SK-N-SH (cell line): Measurements from ENCODE around the gene OR9A2. TPM values are rescaled to one million over a fixed set of nuclear protein-coding genes. Genes with fewer than 3 reads are reported as not detected.
A peak's percentile ranks its signal among the peaks of the same experiment; 100 is the strongest.

Experiments used
- CTCF ChIA-PET: fragments of 300-600, 350-600 bp; formaldehyde crosslinking; extraction: SDS; loops from one replicate; lab custom pipeline; 2021; lab: Yijun Ruan, JAX
- POLR2A ChIA-PET: fragments of 350-600 bp; sonication (Branson Sonifier 250); formaldehyde crosslinking; extraction: SDS; loops from one replicate; lab custom pipeline; 2020; ENCODE audit warnings: antibody characterized with exemption, inconsistent platforms; lab: Yijun Ruan, JAX
- DNase-seq: peaks from one replicate; pipeline ENCODE4 v3.0.0; 2012
- H2AFZ ChIP-seq: fragments of 200-600 bp; sonication (generic); 2 replicates; pipeline ENCODE4 v1.8.1; 2016; ENCODE audit warnings: antibody characterized with exemption, mild to moderate bottlenecking, low read depth
- H3F3A ChIP-seq: fragments of 200-600 bp; sonication (generic); replicated peaks from 2 replicates; pipeline ENCODE3; 2016; ENCODE audit warnings: antibody characterized with exemption, mild to moderate bottlenecking; ENCODE audit not compliant: insufficient read depth
- H3K27ac ChIP-seq, 2 experiments: fragments of 200-500 bp in 1 of 2; fragments of 200-600 bp in 1 of 2; sonication (Bioruptor generic) in 1 of 2; sonication (generic), shearing (Covaris generic) in 1 of 2; 2 replicates each; pipeline versions ENCODE4 v1.5.1 to v1.6.1; 2014 to 2016; ENCODE audit warnings: low read depth in 2 of 2, inconsistent platforms in 1 of 2, low read length in 1 of 2, mild to moderate bottlenecking in 1 of 2, mixed read lengths in 1 of 2
- H3K27me3 ChIP-seq: fragments of 200-600 bp; sonication (generic), shearing (Covaris generic); 2 replicates; pipeline ENCODE4 v1.6.1; 2016; ENCODE audit warnings: mixed run types; ENCODE audit not compliant: insufficient read depth
- H3K36me3 ChIP-seq, 2 experiments: fragments of 200-500 bp in 1 of 2; fragments of 200-600 bp in 1 of 2; sonication (Bioruptor generic) in 1 of 2; sonication (generic) in 1 of 2; replicated peaks in 1 of 2; 2 replicates each; pipeline versions ENCODE3 to v1.5.1; 2014 to 2016; ENCODE audit warnings: low read length in 1 of 2, mild to moderate bottlenecking in 1 of 2; ENCODE audit not compliant: insufficient read depth in 2 of 2, control insufficient read depth in 1 of 2
- H3K4me1 ChIP-seq, 2 experiments: fragments of 200-500 bp in 1 of 2; fragments of 200-600 bp in 1 of 2; sonication (Bioruptor generic) in 1 of 2; sonication (generic), shearing (Covaris generic) in 1 of 2; 2 replicates each; pipeline versions ENCODE4 v1.5.1 to v1.6.1; 2014 to 2016; ENCODE audit warnings: low read depth in 1 of 2, low read length in 1 of 2, mixed run types in 1 of 2; ENCODE audit not compliant: insufficient read depth in 2 of 2, control insufficient read depth in 1 of 2
- H3K4me2 ChIP-seq: fragments of 200-600 bp; sonication (generic), shearing (Covaris generic); 2 replicates; pipeline ENCODE4 v1.6.1; 2017; ENCODE audit warnings: mixed run types
- H3K4me3 ChIP-seq, 2 experiments: fragments of 200-500 bp in 1 of 2; fragments of 200-600 bp in 1 of 2; sonication (Bioruptor generic) in 1 of 2; sonication (generic), shearing (Covaris generic) in 1 of 2; 2 replicates each; pipeline versions ENCODE4 v1.5.1 to v1.8.1; 2014 to 2016; ENCODE audit warnings: low read depth in 2 of 2, inconsistent platforms in 1 of 2, low read length in 1 of 2, mild to moderate bottlenecking in 1 of 2, mixed read lengths in 1 of 2, moderate library complexity in 1 of 2
- H3K79me2 ChIP-seq: fragments of 200-600 bp; sonication (generic); 2 replicates; pipeline ENCODE4 v1.8.1; 2017; ENCODE audit warnings: mild to moderate bottlenecking; ENCODE audit not compliant: insufficient read depth
- H3K9ac ChIP-seq: fragments of 200-600 bp; sonication (generic); 2 replicates; pipeline ENCODE4 v1.6.1; 2017; ENCODE audit warnings: mixed run types
- H3K9me2 ChIP-seq: fragments of 200-600 bp; sonication (generic); 2 replicates; pipeline ENCODE4 v1.6.1; 2017; ENCODE audit warnings: mixed run types
- H3K9me3 ChIP-seq: fragments of 200-600 bp; sonication (generic); 2 replicates; pipeline ENCODE4 v1.6.1; 2017; ENCODE audit warnings: mixed run types, mild to moderate bottlenecking, moderate library complexity
- H4K20me1 ChIP-seq: fragments of 200-600 bp; sonication (generic); 2 replicates; pipeline ENCODE4 v1.6.1; 2017; ENCODE audit warnings: mild to moderate bottlenecking, mixed run types; ENCODE audit not compliant: insufficient read depth
- CTCF ChIP-seq: fragments of 200-600 bp; sonication (generic); IDR thresholded peaks from 2 replicates; pipeline ENCODE4 v1.6.1; 2017; ENCODE audit warnings: antibody characterized with exemption, mild to moderate bottlenecking, moderate library complexity
- ELF1 ChIP-seq: IDR thresholded peaks from 2 replicates; pipeline ENCODE4 v1.4.0; 2012
- EP300 ChIP-seq, 2 experiments: IDR thresholded peaks; 2 replicates each; pipeline versions ENCODE4 v1.4.0 to v1.6.1; 2012; ENCODE audit warnings: borderline replicate concordance in 1 of 2, low read depth in 1 of 2, low read length in 1 of 2
- EZH2phosphoT487 ChIP-seq: fragments of 200-600 bp; sonication (generic); IDR thresholded peaks from 2 replicates; pipeline ENCODE4 v1.6.1; 2017; ENCODE audit warnings: low read depth, mixed run types, mild to moderate bottlenecking, antibody characterized with exemption, moderate library complexity, borderline replicate concordance
- FOXJ3 ChIP-seq: sonication (generic); formaldehyde crosslinking; IDR thresholded peaks from 2 replicates; pipeline ENCODE4 v1.5.1; 2020; ENCODE audit warnings: mild to moderate bottlenecking, missing genetic modification reagents
- GABPA ChIP-seq: IDR thresholded peaks from 2 replicates; pipeline ENCODE4 v1.4.0; 2012; ENCODE audit warnings: low read depth, mild to moderate bottlenecking
- IRF3 ChIP-seq: fragments of 150-350 bp; IDR thresholded peaks from 2 replicates; pipeline ENCODE4 v1.6.1; 2016; ENCODE audit warnings: mild to moderate bottlenecking, low read depth, low read length
- JUND ChIP-seq: IDR thresholded peaks from 2 replicates; pipeline ENCODE4 v1.4.0; 2012
- MXI1 ChIP-seq: IDR thresholded peaks from 2 replicates; pipeline ENCODE4 v1.6.1; 2012; ENCODE audit warnings: mild to moderate bottlenecking, low read depth, low read length, improper control_type of control experiment
- NFIC ChIP-seq: IDR thresholded peaks from 2 replicates; pipeline ENCODE4 v1.4.0; 2012; ENCODE audit warnings: borderline replicate concordance
- NRF1 ChIP-seq: IDR thresholded peaks from 2 replicates; pipeline ENCODE4 v1.6.1; 2012; ENCODE audit warnings: low read depth, mild to moderate bottlenecking, low read length
- PBX3 ChIP-seq: IDR thresholded peaks from 2 replicates; pipeline ENCODE4; 2012
- RAD21 ChIP-seq: IDR thresholded peaks from 2 replicates; pipeline ENCODE4 v1.6.1; 2012; ENCODE audit warnings: mild to moderate bottlenecking, low read length
- SIN3A ChIP-seq: IDR thresholded peaks from 2 replicates; pipeline ENCODE4 v1.6.1; 2012; ENCODE audit warnings: low read depth, mild to moderate bottlenecking, low read length, moderate library complexity, borderline replicate concordance
- SMC3 ChIP-seq: IDR thresholded peaks from 2 replicates; pipeline ENCODE4 v1.6.1; 2012; ENCODE audit warnings: low read depth, low read length, improper control_type of control experiment
- TAF1 ChIP-seq: IDR thresholded peaks from 2 replicates; pipeline ENCODE4 v1.6.1; 2012; ENCODE audit warnings: low read depth, mild to moderate bottlenecking, low read length, moderate library complexity, borderline replicate concordance
- USF2 ChIP-seq: fragments of 150-350 bp; IDR thresholded peaks from 2 replicates; pipeline ENCODE4 v1.6.1; 2017; ENCODE audit warnings: antibody characterized with exemption, low read length, low read depth, borderline replicate concordance
- YY1 ChIP-seq: IDR thresholded peaks from 2 replicates; pipeline ENCODE4 v1.4.0; 2012; ENCODE audit warnings: low read depth, mild to moderate bottlenecking
- whole genome bisulfite sequencing: methylation state at CpG from one replicate; pipeline ENCODE4 v1.1.6; 2017; ENCODE audit warnings: low lambda C conversion rate; 5-methylcytosine and 5-hydroxymethylcytosine counted together
- polyA plus RNA-seq, 3 experiments: library from polyadenylated mRNA; depleted of rRNA; stranded (reverse); fragments of >200 nt; gene quantifications; 2 replicates each; pipeline ENCODE4 v1.2.3, GENCODE V29; 2012

OR9A2 gene
- polyA plus RNA-seq, 1 of the 3 experiments (the other 2 are of a cell fraction) = not detected

GRCh38 chr7:143046426-143046851 lies 19.5 kb upstream of the OR9A2 start:
- POLR2A ChIA-PET = no interaction called here
- no peak overlapping the region for H2AFZ ChIP-seq
- no peaks in the 10 kb centered on the region for H4K20me1 ChIP-seq
- no peak for DNase-seq
- no peaks in the 10 kb centered on the region for H3K9me2 ChIP-seq
- H3K79me2 ChIP-seq = no peaks in the 10 kb centered on the region
- CTCF ChIA-PET = interaction anchor here (1.4 kb wide), 1 partner anchor 18 kb away, joined by 3 read pairs; no protein-coding TSS in a partner anchor
- H3K36me3 ChIP-seq = no peaks in the 10 kb centered on the region
- H3K9me3 ChIP-seq = no peaks in the 10 kb centered on the region
- H3K4me2 ChIP-seq = no peak overlapping the region
- H3K27ac ChIP-seq = no peak overlapping the region
- H3K4me1 ChIP-seq = 0 out of 4 replicates have a peak, but pooled peaks cover 0 to 5% of the 10 kb centered on the region in 2 experiments
- TF ChIP-seq NRF1 (no peak), NFIC (0 out of 2 replicates have a peak, but pooled peaks have one; percentile 13)
- TF ChIP-seq, all 33 proteins: peak for 1
- Histone ChIP-seq H3F3A (no peaks in the 10 kb centered on the region), H3K4me3 (no peak overlapping the region), H3K27me3 (no peaks in the 10 kb centered on the region), H3K9ac (no peak overlapping the region)
- WGBS = 8% methylated on average over 3 of the region's 3 CpGs

GRCh38 chr7:143043391-143043790 lies 16.5 kb upstream of the OR9A2 start:
- no peak overlapping the region for H3K9ac ChIP-seq

More at GRCh38 chr7:143043391-143043790, 16.5 kb upstream of the OR9A2 start:
- no peak overlapping the region for H2AFZ ChIP-seq
- H3K4me2 ChIP-seq = no peak overlapping the region
- H3K4me3 ChIP-seq = no peak overlapping the region
- no peaks in the 10 kb centered on the region for H3K9me3 ChIP-seq
- no peaks in the 10 kb centered on the region for H3K36me3 ChIP-seq
- no peak for TF ChIP-seq SIN3A
- TF ChIP-seq FOXJ3 (CRISPR knock-in tag) = no peak
- no peak for TF ChIP-seq SMC3
- TF ChIP-seq NFIC = no peak
- TF ChIP-seq ELF1 = no peak
- TF ChIP-seq CTCF = no peak
- TF ChIP-seq RAD21 = no peak
- TF ChIP-seq EP300 (IDR thresholded peaks at IDR 0.05; ENCODE audit: borderline replicate concordance in 1 of 2, low read depth in 1 of 2, low read length in 1 of 2) = no peak
- TF ChIP-seq JUND = no peak
- TF ChIP-seq PBX3 = no peak
- TF ChIP-seq GABPA = no peak
- no peak for TF ChIP-seq TAF1
- TF ChIP-seq MXI1 = no peak
- no peak for TF ChIP-seq USF2
- no peak for TF ChIP-seq EZH2phosphoT487
- no peak for TF ChIP-seq IRF3
- TF ChIP-seq YY1 = no peak
- H3K79me2 ChIP-seq = no peaks in the 10 kb centered on the region
- H3K27me3 ChIP-seq = no peaks in the 10 kb centered on the region
- DNase-seq = no peak
- no peaks in the 10 kb centered on the region for H3F3A ChIP-seq
- ChIA-PET POLR2A (no interaction called here), CTCF (interaction anchor here (1.8 kb wide), 2 partner anchors 36 to 40 kb away, joined by 8 read pairs; no protein-coding TSS in a partner anchor)
- WGBS = 29% methylated on average over 2 of the region's 2 CpGs
- H3K4me1 ChIP-seq = 0 out of 4 replicates have a peak, but pooled peaks cover 0 to 5% of the 10 kb centered on the region in 2 experiments
- H3K9me2 ChIP-seq = no peaks in the 10 kb centered on the region
- no peaks in the 10 kb centered on the region for H4K20me1 ChIP-seq
- peak overlapping the region in 1 of 2 experiments; percentile 53; a peak in 2 of 4 replicates for H3K27ac ChIP-seq
